ENCODE data around the gene GPR78.

GPR78 gene

DNA sequence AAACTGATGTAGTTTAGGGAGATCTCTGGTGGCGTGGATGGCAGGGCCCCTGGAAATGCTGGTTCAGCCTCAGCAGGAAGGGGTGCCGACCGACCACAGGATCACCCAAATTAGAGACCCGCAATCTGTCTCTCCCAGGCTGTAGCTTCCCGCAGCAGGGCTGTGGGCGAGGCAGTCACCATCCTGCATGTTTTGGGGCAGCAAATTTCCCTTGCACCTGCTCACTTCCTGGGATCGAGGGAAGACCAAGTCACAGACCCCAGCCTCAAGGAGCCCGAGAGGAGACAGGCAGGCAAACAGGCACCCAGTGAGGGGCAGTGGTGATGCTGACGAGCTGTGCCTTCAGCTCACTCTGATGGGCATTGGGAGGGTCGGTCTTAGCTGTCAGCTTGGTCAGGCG is 21.2 kb upstream of the GPR78 start:
- TF ChIP-seq SP1 (IDR thresholded peaks at IDR 0.05) (no peak), TARDBP (IDR thresholded peaks at IDR 0.05) (no peak)
- POLR2A ChIA-PET: no interaction called here
- CTCF ChIA-PET: interaction anchor here (0.6 to 1.1 kb wide), 2 partner anchors 11 to 35 kb away, joined by 3 to 4 read pairs; no protein-coding TSS in a partner anchor
- no peak for DNase-seq (ENCODE audit: extremely low spot score)

DNA sequence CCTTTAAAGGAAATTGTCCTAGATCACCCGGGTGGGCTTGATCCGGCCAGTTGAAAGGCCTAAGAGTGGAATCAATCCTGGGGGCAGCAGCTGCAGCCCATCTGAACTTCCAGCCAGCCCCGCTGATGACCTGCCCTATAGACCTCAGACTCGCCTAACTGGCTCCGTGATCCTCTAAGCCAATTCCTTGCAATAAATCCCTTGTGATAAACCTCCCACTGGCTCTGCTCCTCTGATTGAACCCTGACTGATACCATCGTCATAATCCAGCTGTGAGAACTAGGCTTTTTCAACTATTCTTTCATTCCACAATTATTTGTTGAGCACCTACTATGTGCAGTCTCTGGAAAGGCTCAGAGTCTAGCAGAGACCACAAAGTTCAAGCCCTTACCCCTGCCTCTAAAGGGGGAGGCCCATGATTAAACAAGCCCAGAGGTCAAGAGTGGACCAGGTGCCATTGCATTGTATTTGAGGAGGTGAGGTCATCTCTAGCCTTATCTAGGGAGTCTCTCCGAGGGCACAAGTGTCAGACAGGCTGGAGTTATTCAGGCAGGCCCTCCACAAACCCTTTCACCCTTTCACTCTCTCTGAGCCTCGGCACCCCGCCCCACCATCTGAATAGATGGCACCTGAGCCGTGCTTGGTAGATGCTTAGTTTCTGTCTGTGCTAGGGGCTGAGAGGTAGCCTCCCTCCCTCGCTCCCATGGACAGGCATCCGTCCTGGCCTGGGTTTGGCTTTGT is 20.5 kb upstream of the GPR78 start:
- CTCF ChIA-PET: interaction anchor here (1.1 kb wide), 1 partner anchor 12 kb away, joined by 4 read pairs; no protein-coding TSS in a partner anchor
- DNase-seq (ENCODE audit: extremely low spot score): no peak
- POLR2A ChIA-PET: no interaction called here
- no peak for TF ChIP-seq FOXA1 (IDR thresholded peaks at IDR 0.05)
- TF ChIP-seq, protein P1, sequence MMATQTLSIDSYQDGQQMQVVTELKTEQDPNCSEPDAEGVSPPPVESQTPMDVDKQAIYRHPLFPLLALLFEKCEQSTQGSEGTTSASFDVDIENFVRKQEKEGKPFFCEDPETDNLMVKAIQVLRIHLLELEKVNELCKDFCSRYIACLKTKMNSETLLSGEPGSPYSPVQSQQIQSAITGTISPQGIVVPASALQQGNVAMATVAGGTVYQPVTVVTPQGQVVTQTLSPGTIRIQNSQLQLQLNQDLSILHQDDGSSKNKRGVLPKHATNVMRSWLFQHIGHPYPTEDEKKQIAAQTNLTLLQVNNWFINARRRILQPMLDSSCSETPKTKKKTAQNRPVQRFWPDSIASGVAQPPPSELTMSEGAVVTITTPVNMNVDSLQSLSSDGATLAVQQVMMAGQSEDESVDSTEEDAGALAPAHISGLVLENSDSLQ (IDR thresholded peaks at IDR 0.05): no peak
- no peak for TF ChIP-seq CTBP1 (IDR thresholded peaks at IDR 0.05; ENCODE audit: borderline replicate concordance)
- TF ChIP-seq SP1 (IDR thresholded peaks at IDR 0.05): no peak
- no peak for TF ChIP-seq HDGF (IDR thresholded peaks at IDR 0.05; ENCODE audit: borderline replicate concordance)
- no peak for TF ChIP-seq TARDBP (IDR thresholded peaks at IDR 0.05)
- TF ChIP-seq L3MBTL2 (conservative IDR thresholded peaks at IDR 0.05): no peak
- TF ChIP-seq SUZ12 (IDR thresholded peaks at IDR 0.05): no peak
- TF ChIP-seq LEF1 (IDR thresholded peaks at IDR 0.05; ENCODE audit: borderline replicate concordance): no peak
- no peak for TF ChIP-seq BHLHE40 (IDR thresholded peaks at IDR 0.05; ENCODE audit: borderline replicate concordance)

DNA sequence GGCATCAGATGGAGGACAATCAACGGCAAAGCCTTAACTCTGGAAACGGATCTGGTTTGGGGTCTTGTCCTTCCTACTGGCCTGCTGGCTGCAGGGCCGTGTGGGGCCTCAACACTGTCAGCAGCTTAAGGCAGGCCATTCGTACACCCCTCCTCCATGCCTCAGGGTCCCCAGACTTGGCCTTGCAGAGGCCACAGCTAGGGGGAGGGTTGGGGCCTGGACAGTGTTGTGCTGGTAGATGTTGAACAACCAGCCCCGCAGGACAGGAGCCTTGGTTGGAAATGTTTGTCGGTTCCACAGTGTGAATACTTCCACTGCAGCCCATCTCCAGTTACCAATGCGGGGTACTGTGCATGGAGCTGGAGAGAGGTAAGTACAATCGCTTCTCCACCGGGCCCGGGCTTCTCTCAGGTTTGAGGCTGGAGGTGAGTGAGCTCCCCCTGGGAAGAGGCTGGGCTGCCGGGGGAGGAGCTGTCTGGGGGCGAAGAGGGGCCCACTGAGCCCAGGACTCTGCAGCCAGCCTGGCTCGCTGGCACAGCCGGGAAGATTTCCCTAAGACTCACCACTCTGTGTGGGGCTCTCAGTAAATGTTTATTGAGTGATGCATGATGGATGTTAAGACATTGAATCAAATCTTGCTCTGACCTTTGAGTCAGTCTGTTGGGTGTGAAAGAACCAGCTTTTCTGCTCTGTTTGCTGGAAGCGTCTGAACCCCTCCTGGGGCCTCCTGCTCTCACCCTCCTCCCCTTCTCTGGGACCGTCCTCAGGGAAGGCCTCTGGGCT is 19.7 kb upstream of the GPR78 start:
- ChIA-PET POLR2A (no interaction called here), CTCF (interaction anchor here (1.1 kb wide), 1 partner anchor 13 kb away, joined by 4 read pairs; no protein-coding TSS in a partner anchor)
- no peak for DNase-seq (ENCODE audit: extremely low spot score)
- TF ChIP-seq ARNT (IDR thresholded peaks at IDR 0.05) (no peak), CTBP1 (IDR thresholded peaks at IDR 0.05; ENCODE audit: borderline replicate concordance) (no peak), HDGF (IDR thresholded peaks at IDR 0.05; ENCODE audit: borderline replicate concordance) (no peak), FOXA1 (IDR thresholded peaks at IDR 0.05) (no peak), ZNF384 (IDR thresholded peaks at IDR 0.05) (no peak), FOXK2 (IDR thresholded peaks at IDR 0.05) (no peak), LEF1 (IDR thresholded peaks at IDR 0.05; ENCODE audit: borderline replicate concordance) (no peak), SP1 (IDR thresholded peaks at IDR 0.05) (no peak), SUZ12 (IDR thresholded peaks at IDR 0.05) (no peak), L3MBTL2 (conservative IDR thresholded peaks at IDR 0.05) (no peak), ELF4 (IDR thresholded peaks at IDR 0.05) (no peak), TARDBP (IDR thresholded peaks at IDR 0.05) (no peak), NFRKB (IDR thresholded peaks at IDR 0.05) (no peak), FOXM1 (IDR thresholded peaks at IDR 0.05; ENCODE audit: borderline replicate concordance) (no peak), BHLHE40 (IDR thresholded peaks at IDR 0.05; ENCODE audit: borderline replicate concordance) (no peak)
- TF ChIP-seq, protein P1 (IDR thresholded peaks at IDR 0.05): no peak

DNA sequence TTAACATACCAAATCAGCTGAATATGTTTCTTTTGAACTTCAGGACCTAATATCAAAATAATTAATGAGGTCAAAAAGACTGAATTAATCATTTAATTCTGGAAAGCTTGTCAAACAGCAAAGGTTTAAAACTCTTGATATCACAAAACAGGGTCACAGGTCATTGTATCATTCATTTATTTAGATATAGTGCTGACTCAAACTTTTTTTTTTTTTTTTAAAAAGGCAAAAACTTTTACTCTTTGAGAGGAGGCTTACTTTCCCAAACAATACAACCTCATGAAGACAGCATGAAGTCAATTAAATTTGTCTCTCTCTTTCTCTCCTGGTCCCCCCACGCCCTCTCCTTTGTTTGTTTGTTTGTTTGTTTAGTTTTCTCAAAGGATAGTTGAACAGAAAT is 15.6 kb upstream of the GPR78 start:
- ChIA-PET CTCF (no interaction called here), POLR2A (no interaction called here)
- no peak for DNase-seq (ENCODE audit: extremely low spot score)
- TF ChIP-seq SUZ12 (IDR thresholded peaks at IDR 0.05) (no peak), FOXA1 (IDR thresholded peaks at IDR 0.05) (no peak), FOXK2 (IDR thresholded peaks at IDR 0.05) (no peak), L3MBTL2 (conservative IDR thresholded peaks at IDR 0.05) (no peak), FOXM1 (IDR thresholded peaks at IDR 0.05; ENCODE audit: borderline replicate concordance) (no peak), TARDBP (IDR thresholded peaks at IDR 0.05) (no peak), ARNT (IDR thresholded peaks at IDR 0.05) (no peak), CTBP1 (IDR thresholded peaks at IDR 0.05; ENCODE audit: borderline replicate concordance) (no peak), NFRKB (IDR thresholded peaks at IDR 0.05) (no peak), ELF4 (IDR thresholded peaks at IDR 0.05) (no peak), SP1 (IDR thresholded peaks at IDR 0.05) (no peak), ZNF384 (IDR thresholded peaks at IDR 0.05) (no peak), LEF1 (IDR thresholded peaks at IDR 0.05; ENCODE audit: borderline replicate concordance) (no peak)
- TF ChIP-seq, protein P1 (IDR thresholded peaks at IDR 0.05): no peak

DNA sequence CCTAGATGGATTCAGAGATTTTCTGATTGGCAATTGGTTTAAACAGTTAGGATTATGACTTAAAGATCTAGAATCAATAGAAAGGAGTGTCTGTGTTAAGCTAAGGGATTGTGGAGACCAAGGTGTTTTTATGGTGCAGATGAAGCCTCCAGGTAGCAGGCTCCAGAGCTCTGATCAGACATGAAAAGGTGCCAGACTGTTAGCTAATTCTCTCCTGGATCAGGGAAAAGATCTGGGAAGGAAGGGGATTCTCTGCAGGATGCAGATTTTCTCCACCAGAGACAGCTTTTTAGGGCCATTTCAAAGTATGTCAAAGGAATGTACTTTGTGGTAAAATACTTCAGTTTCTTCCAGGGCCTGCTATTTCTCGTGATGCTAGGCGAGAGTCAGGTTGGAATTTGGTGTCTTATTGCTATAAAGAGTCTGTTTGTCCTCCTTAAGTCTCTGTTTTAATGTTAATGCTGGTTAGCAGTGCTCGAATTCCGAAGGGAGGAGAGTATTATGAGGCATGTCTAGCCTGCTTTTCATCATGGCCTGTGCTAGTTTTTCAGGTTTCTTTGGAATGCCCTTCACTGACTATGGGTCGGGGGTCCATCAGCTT is 12.0 kb upstream of the GPR78 start:
- ChIA-PET CTCF (interaction anchor here (0.7 to 1.1 kb wide), 2 partner anchors 15 to 38 kb away, joined by 3 to 9 read pairs; no protein-coding TSS in a partner anchor), POLR2A (no interaction called here)
- DNase-seq (ENCODE audit: extremely low spot score): no peak
- TF ChIP-seq SP1 (IDR thresholded peaks at IDR 0.05) (no peak), ARNT (IDR thresholded peaks at IDR 0.05) (no peak), NFRKB (IDR thresholded peaks at IDR 0.05) (no peak), L3MBTL2 (conservative IDR thresholded peaks at IDR 0.05) (no peak), HDGF (IDR thresholded peaks at IDR 0.05; ENCODE audit: borderline replicate concordance) (no peak), FOXA1 (IDR thresholded peaks at IDR 0.05) (no peak), BHLHE40 (IDR thresholded peaks at IDR 0.05; ENCODE audit: borderline replicate concordance) (no peak), ZNF384 (IDR thresholded peaks at IDR 0.05) (no peak), ELF4 (IDR thresholded peaks at IDR 0.05) (no peak), FOXK2 (IDR thresholded peaks at IDR 0.05) (no peak), CTBP1 (IDR thresholded peaks at IDR 0.05; ENCODE audit: borderline replicate concordance) (no peak), FOXM1 (IDR thresholded peaks at IDR 0.05; ENCODE audit: borderline replicate concordance) (no peak), TARDBP (IDR thresholded peaks at IDR 0.05) (no peak), LEF1 (IDR thresholded peaks at IDR 0.05; ENCODE audit: borderline replicate concordance) (no peak), SUZ12 (IDR thresholded peaks at IDR 0.05) (no peak)
- TF ChIP-seq, protein P1 (IDR thresholded peaks at IDR 0.05): no peak
